Right atrium auricular region (tissue), 2 donors: ENCODE measurements around the gene DOCK3. TPM values are rescaled to one million over a fixed set of nuclear protein-coding genes. Genes with fewer than 3 reads are reported as not detected.
"Not testable (repeated sequence)": the region's sequence is repeated elsewhere in the genome, so short reads cannot be mapped to it uniquely, and the experiment has no call there.

ENCODE experiments used
- DNase-seq: peaks from one replicate; pipeline ENCODE4 v3.0.0-alpha.2; 2019; ENCODE audit warnings: low spot score
- H3K27ac ChIP-seq, 2 donors: fragments of 200-600 bp; sonication (generic); 1 replicate in 1 of 2; 2 replicates in 1 of 2; pipeline ENCODE4 v1.5.1; 2016 to 2019
- H3K27me3 ChIP-seq, 2 donors: fragments of 200-600 bp; sonication (generic); one replicate each; pipeline versions ENCODE4 v1.5.1 to v1.6.0; 2017 to 2019
- H3K36me3 ChIP-seq: fragments of 200-600 bp; sonication (generic); one replicate; pipeline ENCODE4 v1.5.1; 2016
- H3K4me1 ChIP-seq, 2 donors: fragments of 200-600 bp; sonication (generic); one replicate each; pipeline versions ENCODE4 v1.5.1 to v1.6.0; 2017 to 2019
- H3K4me3 ChIP-seq, 2 donors: fragments of 200-600 bp; sonication (generic); 1 replicate in 1 of 2; 2 replicates in 1 of 2; pipeline ENCODE4 v1.5.1; 2017 to 2019; ENCODE audit warnings: mild to moderate bottlenecking in 1 of 2, moderate library complexity in 1 of 2
- H3K9me3 ChIP-seq, 2 donors: fragments of 200-600 bp; sonication (generic); one replicate each; pipeline ENCODE4 v1.5.1; 2019
- total RNA-seq, 2 donors: library from RNA; depleted of rRNA; stranded (reverse); fragments of >200 nt; gene quantifications; one replicate each; pipeline ENCODE4 v1.1.0, GENCODE V29; 2016
- TF ChIP-seq, protein P1 (sequence below), 2 donors: fragments of 200-600 bp; sonication (generic); IDR thresholded peaks; one replicate each; pipeline ENCODE4 v1.5.1; 2019; ENCODE audit warnings: antibody characterized with exemption in 2 of 2

DOCK3 gene
- total RNA-seq, 2 donors from 2014 or later, result 2.7 to 4.6 TPM

DNA sequence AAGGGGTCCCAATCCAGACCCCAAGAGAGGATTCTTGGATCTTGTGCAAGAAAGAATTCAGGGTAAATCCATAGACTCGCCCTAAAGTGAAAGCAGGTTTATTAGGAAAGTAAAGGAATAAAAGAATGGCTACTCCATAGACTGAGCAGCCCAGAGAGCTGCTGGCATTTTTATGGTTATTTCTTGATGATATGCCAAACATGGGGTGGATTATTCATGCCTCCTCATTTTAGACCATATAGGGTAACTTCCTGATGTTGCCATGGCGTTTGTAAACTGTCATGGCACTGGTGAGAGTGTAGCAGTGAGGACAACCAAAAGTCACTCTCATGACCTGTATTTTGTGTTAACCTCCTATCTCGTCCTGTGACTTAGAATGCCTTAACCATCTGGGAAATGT is 142.2 kb downstream of the DOCK3 start:
- Histone ChIP-seq H3K4me1 (no peaks in the 10 kb centered on the region), H3K4me3 (no peak overlapping the region), H3K36me3 (no peaks in the 10 kb centered on the region), H3K9me3 (no peaks in the 10 kb centered on the region), H3K27me3 (no peaks in the 10 kb centered on the region), H3K27ac (no peak overlapping the region)
- no peak for DNase-seq
- TF ChIP-seq, protein P1, sequence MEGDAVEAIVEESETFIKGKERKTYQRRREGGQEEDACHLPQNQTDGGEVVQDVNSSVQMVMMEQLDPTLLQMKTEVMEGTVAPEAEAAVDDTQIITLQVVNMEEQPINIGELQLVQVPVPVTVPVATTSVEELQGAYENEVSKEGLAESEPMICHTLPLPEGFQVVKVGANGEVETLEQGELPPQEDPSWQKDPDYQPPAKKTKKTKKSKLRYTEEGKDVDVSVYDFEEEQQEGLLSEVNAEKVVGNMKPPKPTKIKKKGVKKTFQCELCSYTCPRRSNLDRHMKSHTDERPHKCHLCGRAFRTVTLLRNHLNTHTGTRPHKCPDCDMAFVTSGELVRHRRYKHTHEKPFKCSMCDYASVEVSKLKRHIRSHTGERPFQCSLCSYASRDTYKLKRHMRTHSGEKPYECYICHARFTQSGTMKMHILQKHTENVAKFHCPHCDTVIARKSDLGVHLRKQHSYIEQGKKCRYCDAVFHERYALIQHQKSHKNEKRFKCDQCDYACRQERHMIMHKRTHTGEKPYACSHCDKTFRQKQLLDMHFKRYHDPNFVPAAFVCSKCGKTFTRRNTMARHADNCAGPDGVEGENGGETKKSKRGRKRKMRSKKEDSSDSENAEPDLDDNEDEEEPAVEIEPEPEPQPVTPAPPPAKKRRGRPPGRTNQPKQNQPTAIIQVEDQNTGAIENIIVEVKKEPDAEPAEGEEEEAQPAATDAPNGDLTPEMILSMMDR (IDR thresholded peaks at IDR 0.05), result no peak

DNA sequence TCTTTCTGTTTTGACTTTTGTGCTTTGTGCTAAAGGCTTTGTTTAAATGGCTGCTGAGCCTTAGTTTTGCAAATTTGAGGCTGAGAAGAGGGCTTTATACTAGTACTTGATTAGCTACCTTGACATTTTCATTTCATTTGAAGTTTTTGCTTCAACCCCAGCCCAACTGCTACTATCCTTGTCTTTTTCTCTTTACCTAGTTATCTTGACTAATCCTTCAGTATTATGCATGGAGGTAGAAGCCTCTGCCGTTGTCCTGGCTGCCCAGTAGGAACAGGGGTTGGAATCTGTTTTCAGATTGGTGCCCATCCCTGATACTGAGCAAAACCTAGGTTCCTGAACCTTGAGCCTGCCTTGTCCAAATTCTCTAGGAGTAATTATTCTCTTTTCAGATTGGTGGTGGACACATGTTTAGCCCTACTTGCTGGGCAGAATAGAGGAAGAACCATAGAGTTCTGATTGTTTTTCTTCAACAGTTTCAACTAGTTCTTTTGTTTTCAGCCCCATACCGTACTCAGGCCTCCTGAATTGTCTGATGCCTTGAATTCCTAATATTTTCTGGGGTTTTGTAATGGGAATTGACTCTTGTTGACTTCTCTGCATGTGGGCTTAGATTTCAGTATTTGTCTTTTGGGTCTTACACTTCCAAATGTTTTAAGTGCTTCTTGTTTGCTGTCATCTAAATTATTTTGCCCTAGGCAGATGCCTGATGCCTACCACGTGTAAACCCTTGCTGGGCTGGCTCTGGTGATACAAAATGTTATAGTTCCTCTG is 143.2 kb downstream of the DOCK3 start:
- no peak overlapping the region for H3K27ac ChIP-seq
- no peaks in the 10 kb centered on the region for H3K9me3 ChIP-seq
- TF ChIP-seq, protein P1 (IDR thresholded peaks at IDR 0.05), result no peak
- H3K4me1 ChIP-seq, result no peaks in the 10 kb centered on the region
- H3K4me3 ChIP-seq, result no peak overlapping the region
- DNase-seq, result no peak
- no peaks in the 10 kb centered on the region for H3K36me3 ChIP-seq
- no peaks in the 10 kb centered on the region for H3K27me3 ChIP-seq

DNA sequence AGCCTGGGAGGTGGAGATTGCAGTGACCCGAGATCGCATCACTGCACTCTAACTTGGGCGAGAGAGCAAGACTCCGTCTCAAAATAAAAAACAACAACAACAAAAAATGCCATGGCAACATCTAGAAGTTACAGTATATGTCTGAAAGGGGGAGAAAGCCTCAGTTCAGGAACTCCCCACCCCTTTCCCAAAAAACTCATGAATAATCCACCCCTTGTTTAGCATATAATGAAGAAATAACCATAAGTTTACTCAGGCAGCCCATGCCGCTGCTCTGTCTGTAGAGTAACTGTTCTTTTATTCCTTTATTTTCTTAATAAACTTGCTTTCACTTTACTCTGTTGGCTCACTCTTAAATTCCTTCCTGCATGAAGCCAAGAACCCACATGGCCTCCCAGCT is 145.2 kb downstream of the DOCK3 start:
- Histone ChIP-seq H3K4me3 (no peak overlapping the region), H3K27ac (no peak overlapping the region), H3K36me3 (no peaks in the 10 kb centered on the region), H3K4me1 (no peaks in the 10 kb centered on the region), H3K9me3 (no peaks in the 10 kb centered on the region), H3K27me3 (no peaks in the 10 kb centered on the region)
- TF ChIP-seq, protein P1 (IDR thresholded peaks at IDR 0.05), result no peak
- no peak for DNase-seq

DNA sequence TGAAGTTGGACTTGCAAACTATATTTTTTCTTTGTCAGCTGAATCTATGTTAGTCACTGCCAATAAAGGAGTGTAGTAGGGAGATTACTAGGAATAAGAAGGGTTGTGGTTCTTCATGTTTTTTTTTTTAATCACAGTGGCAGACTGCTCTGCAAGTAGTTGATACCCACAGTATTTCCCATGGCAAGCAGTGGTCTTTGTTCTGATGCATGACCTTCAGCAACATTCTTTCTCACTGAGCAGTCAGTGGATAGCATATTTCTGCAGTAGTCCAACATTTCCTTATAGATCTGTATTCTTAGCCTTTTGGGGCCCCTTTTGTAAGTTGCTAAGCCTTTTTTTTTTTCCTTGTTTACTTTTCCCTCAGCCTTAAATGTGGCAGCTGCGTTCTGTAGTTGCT is 151.1 kb downstream of the DOCK3 start:
- H3K36me3 ChIP-seq, result no peaks in the 10 kb centered on the region
- H3K9me3 ChIP-seq, result no peaks in the 10 kb centered on the region
- TF ChIP-seq, protein P1 (IDR thresholded peaks at IDR 0.05), result no peak
- H3K27me3 ChIP-seq, result no peaks in the 10 kb centered on the region
- H3K27ac ChIP-seq, result no peak overlapping the region
- no peak for DNase-seq
- H3K4me3 ChIP-seq, result no peak overlapping the region
- H3K4me1 ChIP-seq, result no peaks in the 10 kb centered on the region

DNA sequence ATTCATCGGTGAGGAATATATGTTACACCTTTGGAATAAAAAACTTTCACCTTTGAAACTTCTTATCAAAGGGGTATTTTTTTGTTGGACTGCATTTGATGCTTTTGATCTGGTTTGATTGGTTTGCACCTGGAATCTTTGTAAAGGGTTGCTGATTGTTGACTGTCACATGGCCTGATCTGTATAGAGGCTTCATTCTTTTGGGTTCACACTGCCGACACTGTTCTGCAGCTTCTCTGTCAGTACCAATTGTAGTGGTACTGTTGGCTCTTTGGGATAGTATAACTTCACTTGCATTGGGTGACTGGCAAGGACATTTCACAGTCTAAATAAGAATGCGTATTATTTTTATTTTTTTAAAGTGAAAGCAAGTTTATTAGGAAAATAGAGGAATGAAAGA is 155.7 kb downstream of the DOCK3 start:
- Histone ChIP-seq H3K27me3 (no peaks in the 10 kb centered on the region), H3K36me3 (no peaks in the 10 kb centered on the region), H3K4me3 (no peak overlapping the region), H3K9me3 (no peaks in the 10 kb centered on the region), H3K4me1 (no peaks in the 10 kb centered on the region), H3K27ac (no peak overlapping the region)
- no peak for DNase-seq
- TF ChIP-seq, protein P1 (IDR thresholded peaks at IDR 0.05), result no peak

DNA sequence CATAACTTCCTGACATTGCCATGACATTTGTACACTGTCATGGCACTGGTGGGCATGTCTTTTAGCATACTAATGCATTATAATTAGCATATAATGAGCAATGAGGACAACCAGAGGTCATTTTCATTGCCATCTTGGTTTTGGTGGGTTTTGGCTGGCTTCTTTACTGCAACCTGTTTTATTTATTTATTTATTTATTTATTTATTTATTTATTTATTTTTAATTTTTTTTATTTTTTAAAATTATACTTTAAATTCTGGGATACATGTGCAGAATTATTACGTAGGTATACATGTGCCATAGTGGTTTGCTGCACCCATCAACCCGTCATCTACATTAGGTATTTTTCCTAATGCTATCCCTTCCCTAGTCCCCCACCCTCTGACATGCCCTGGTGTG is 156.3 kb downstream of the DOCK3 start:
- not testable (repeated sequence) for H3K9me3 ChIP-seq, DNase-seq, H3K36me3 ChIP-seq, H3K27me3 ChIP-seq, H3K4me1 ChIP-seq, H3K27ac ChIP-seq, H3K4me3 ChIP-seq
